ENCODE results near the gene LRRC7.

DNA sequence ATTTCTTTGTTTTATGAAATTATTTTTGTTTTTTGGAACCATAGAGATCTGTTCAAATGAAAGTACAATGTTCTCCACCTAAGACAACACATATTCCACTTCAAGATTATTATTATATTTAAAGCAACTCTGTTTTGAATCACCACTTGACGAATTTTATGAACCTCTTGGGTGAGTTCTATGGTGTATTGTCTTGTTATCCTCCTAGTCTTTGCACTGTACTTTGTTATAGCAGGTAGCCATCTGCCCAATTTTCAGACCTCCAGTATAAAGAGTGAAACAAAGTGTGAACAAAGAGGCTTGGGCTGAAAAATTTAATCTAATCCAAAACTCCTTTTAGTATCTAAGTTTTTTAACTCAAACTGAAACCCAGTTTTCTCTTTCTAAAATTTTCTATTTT, 71.0 kb downstream of the LRRC7 start:
- TF ChIP-seq, protein P1, sequence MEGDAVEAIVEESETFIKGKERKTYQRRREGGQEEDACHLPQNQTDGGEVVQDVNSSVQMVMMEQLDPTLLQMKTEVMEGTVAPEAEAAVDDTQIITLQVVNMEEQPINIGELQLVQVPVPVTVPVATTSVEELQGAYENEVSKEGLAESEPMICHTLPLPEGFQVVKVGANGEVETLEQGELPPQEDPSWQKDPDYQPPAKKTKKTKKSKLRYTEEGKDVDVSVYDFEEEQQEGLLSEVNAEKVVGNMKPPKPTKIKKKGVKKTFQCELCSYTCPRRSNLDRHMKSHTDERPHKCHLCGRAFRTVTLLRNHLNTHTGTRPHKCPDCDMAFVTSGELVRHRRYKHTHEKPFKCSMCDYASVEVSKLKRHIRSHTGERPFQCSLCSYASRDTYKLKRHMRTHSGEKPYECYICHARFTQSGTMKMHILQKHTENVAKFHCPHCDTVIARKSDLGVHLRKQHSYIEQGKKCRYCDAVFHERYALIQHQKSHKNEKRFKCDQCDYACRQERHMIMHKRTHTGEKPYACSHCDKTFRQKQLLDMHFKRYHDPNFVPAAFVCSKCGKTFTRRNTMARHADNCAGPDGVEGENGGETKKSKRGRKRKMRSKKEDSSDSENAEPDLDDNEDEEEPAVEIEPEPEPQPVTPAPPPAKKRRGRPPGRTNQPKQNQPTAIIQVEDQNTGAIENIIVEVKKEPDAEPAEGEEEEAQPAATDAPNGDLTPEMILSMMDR (IDR thresholded peaks at IDR 0.05) = no peak
- no peak for TF ChIP-seq POLR2A (IDR thresholded peaks at IDR 0.05)

All from breast epithelium (tissue), 3 donors.